Sigmoid colon (tissue), 4 donors: ENCODE data around the gene WSCD1.

Experiments
- CTCF ChIP-seq, 4 experiments: fragments of 450-650 bp in 3 of 4; fragments of 200-600 bp in 1 of 4; IDR thresholded peaks; one replicate each; pipeline ENCODE4 v1.5.1; 2016 to 2019; ENCODE audit warnings: antibody characterized with exemption in 4 of 4, mild to moderate bottlenecking in 3 of 4, moderate library complexity in 2 of 4
- EP300 ChIP-seq, 4 donors: sonication (generic); formaldehyde crosslinking; IDR thresholded peaks; one replicate each; pipeline ENCODE4 v1.6.1; 2017; ENCODE audit warnings: antibody characterized with exemption in 4 of 4
- POLR2A ChIP-seq, 2 donors: fragments of 450-650 bp; IDR thresholded peaks; one replicate each; pipeline ENCODE4 v1.6.1; 2016; ENCODE audit warnings: antibody characterized with exemption in 2 of 2, mild to moderate bottlenecking in 2 of 2, moderate library complexity in 2 of 2
- POLR2AphosphoS5 ChIP-seq, 4 donors: sonication (generic); formaldehyde crosslinking; IDR thresholded peaks; one replicate each; pipeline ENCODE4 v1.6.1; 2017; ENCODE audit warnings: antibody characterized with exemption in 4 of 4

GRCh38 chr17:6048486-6048885 is 21.7 kb upstream of the WSCD1 start:
- TF ChIP-seq EP300 (IDR thresholded peaks at IDR 0.05) (no peak), CTCF (IDR thresholded peaks at IDR 0.05) (no peak), POLR2A (IDR thresholded peaks at IDR 0.05) (no peak), POLR2AphosphoS5 (IDR thresholded peaks at IDR 0.05) (no peak)
